ENCODE measurements around the gene GRB10.
"Not testable (repeated sequence)": the region's sequence is repeated elsewhere in the genome, so short reads cannot be mapped to it uniquely, and the experiment has no call there.

GRB10 gene

DNA sequence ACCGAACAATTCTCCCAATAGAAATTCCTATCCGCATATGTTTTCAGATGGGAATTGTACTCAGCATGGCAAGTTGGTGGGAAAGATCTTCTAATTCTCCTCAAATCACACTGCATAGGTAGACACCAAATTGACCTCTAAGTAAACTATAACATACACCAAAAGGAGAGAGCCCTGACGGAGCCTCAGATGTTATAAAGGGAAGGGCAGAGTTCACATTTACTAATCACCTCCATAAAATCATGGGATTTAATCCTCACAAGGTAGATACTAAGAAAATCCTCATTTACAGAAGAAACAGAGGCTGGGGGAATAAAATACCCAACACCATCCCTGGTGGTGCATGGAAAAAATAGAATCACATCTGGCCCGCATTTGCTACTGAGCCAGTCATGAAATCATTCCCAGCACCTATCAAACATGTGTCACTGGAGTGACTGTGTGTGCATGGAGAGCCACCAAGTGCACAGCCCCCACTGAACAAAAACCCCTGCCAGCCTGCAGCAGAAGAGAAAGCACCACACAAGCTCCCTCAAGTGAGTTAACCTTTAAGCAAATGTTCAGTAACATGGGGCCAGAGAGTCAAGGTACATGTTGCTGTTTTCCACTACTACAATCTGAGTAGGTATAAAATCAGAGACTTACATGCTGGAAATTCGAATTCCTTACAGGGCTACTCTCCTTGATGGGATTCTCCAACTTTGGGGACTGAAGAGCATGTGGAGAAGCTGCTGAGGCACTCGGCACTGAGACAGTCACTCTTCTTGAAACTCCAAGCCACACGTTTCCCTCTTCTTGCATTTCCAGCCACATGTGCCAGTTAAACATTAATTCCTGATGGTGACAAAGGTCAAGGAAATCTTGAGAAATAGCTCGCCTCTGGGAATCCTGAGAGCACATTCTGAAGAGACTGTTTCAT is 217.8 kb downstream of the GRB10 start, which contains the start of gene DDC:
DDC (minus strand) TSS at position 766 of the 919 bp plus-strand sequence. CDS start 21,320 bp downstream, outside the sequence.
- DNase-seq, result no peak

DNA sequence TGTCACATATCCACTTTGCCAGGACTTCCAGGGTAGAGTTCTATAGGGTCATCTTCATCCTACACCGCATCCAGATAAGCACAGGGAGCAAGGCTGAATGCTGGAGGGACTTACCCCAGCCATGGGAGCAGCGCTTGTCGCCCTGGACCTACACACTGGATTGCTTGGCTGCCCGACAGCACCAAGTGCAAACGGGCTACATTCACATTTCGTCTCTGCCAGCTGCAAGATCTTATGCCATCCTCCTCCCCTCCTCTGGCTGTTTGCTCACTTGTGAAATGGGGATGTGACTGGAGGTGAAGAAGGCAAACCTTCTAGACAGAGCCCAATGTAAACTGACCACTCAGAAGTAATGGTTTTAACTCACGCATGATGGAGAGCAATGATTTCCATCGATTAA is 218.5 kb downstream of the GRB10 start:
- no peak for DNase-seq

DNA sequence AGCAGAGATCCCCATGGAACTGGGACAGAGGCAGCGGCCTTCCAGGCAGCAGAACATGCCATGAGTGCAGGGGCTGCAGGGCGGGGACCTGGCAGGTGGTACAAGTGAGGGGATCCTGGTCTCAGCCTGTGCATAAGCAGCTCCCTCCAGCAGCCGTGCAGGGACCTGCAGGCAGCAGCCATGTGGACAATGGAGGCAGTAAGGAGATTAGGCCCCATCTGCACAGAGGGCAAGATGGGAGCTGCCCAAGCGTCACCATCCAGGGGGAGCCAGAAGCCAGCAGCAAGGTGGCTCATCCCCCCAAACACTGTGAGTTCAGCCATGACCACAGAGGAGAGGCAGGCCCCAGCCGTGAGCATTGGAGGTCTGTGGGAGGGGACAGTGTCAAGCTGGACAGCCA is 220.6 kb downstream of the GRB10 start:
- no peak for DNase-seq

DNA sequence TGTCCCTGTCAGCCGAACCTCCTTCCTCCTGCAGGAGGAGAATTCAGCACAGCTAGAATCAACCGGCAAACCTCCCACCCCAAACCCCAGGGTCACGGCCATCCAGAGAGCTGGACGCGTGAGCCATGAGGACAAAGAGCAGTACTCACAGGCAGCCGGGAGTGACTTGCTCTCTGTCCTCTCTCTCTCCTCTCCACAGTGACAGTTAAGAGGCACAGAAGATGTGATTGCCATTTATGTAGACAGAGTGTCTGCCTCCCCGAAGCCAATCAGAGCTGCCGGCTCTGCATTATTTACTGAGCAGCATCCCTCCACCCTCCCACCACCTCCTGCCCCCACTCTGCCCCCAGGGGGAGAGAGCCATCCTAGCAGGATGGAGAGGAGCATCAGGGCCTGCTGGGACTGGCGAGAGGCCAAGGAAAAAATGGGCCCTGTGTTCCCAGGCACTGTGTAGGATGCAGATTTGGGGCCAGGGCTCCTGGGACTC is 221.8 kb downstream of the GRB10 start:
- DNase-seq, result no peak

DNA sequence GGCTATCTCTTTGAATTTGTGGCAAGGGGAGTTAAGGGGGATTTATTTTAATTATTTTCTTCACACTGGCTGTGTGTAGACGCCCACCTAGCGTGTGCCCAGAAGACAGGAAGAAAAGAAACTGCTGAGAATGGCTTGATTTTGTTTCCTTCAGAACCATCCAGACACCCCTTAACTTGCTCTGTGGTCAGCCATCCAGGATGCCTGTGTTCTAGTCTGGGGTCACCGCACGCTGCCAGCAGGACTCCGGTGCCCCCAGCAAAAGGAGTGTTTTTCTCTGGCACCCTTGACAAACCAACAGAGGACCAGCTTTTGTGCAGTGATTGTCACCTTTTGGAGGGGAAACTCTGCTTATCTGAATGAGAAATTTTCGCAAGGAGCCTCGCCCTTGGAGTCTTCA is 222.8 kb downstream of the GRB10 start:
- DNase-seq, result no peak

DNA sequence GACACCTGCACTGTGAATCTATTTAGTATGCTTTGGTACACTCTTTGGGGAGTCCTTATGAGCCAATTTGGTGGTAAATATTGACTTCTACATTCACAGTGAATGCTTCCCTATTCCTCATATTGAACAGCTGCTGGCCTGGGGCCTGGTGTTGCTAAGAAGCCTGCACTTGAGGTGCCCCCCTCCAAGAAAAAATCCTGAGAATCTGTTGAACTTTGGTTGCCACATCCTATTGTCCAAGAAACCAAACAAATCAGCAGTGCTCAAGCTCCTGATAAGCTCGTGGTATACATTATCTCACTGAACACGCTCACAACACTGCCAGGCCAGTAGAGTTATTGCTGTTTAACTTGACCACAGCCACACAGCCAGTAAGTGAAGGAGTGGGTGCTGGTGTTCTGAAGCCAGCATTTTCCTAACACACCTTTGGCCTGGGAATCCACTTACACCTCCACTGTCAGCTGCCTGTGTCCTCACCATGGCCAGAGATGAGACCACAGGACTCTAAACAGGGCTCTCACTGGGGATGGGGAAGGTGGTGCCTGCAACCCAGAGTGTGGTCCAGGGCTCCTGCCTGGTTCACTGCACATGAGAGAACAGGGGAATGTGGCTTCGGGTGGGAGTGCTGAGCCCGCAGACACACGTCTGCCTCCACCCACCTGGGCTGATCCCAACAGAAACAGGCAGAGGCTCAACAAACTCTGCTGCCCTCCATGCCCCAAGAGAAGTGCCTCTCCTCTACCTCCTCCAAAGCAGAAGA is 224.2 kb downstream of the GRB10 start:
- DNase-seq, result no peak

DNA sequence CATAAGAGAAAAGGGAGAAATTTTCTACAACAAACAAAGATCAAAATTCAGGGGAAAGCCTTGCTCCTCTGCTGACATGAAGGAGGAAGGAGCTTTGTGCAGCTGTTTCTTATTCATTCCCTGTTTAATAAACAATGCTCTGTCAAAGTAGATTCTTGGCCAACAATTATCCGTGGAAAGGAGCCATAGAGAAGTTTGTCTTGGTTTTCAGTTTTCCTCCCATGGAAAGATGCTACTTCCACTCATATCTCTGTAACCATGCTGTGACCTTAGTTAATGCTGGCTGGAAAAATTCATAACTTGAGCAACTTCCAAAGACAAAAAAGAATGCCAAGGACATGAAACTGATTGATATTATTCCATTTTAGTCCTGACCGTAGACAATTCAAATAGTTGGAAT is 225.6 kb downstream of the GRB10 start:
- DNase-seq, result no peak

DNA sequence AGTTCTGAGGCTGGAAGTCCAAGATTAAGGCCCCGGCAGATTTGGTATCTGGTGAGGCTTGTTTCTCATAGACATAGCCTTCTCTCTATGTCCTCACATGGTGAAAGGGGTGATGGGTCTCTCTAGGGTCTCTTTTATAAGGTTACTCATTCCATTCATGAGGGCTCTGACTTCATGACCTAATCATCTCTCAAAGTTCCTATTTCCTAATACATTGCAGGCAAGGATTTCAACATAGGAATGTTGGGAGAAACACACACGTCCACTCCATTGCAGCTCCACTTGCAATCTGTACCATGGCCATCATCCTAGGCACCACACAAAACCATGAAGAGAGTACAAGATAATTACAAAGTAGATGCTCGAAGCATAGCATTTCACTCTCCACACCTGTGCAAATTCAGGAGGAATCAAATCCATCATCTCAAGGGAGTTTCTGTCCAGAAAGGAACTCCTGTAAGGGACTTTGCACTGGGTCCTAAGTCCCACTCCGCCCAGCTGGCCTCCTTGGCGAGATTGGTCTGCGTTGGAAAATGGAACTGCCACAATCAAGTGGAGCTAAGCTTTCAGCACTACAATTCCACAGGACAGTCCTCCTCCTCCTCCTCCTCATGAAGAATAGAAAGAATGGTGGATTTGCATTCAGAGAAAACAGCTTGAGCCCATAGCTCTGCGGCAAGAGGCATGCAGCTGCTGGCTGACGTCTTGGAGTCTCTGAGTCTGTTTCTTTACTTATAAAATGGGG is 226.3 kb downstream of the GRB10 start:
- DNase-seq, result no peak

DNA sequence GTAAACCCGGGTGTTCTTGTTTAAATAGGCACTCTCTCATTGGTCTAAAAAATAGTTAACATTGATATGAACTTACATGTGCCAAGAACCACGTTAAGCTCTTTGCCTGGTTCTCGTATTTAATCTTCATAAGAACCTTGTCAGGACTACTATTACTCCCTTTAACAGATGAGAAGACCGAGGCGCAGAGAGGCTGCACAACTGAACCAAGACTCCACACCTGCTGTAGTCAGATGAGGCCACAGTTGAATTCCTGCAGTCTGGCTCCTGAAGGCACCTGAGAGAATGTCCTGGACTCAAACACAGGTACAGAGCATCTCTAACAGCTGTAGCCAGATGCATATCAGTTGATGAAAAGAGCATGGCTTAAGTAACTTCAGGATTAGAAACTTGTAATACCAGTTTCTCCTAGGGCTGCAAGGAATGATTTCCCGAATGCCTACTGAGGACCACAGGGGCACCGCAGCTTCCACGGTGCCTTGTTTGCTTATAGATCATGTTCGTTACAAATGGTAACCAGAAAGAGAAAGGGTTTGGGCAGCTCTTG is 227.0 kb downstream of the GRB10 start:
- DNase-seq, result no peak

DNA sequence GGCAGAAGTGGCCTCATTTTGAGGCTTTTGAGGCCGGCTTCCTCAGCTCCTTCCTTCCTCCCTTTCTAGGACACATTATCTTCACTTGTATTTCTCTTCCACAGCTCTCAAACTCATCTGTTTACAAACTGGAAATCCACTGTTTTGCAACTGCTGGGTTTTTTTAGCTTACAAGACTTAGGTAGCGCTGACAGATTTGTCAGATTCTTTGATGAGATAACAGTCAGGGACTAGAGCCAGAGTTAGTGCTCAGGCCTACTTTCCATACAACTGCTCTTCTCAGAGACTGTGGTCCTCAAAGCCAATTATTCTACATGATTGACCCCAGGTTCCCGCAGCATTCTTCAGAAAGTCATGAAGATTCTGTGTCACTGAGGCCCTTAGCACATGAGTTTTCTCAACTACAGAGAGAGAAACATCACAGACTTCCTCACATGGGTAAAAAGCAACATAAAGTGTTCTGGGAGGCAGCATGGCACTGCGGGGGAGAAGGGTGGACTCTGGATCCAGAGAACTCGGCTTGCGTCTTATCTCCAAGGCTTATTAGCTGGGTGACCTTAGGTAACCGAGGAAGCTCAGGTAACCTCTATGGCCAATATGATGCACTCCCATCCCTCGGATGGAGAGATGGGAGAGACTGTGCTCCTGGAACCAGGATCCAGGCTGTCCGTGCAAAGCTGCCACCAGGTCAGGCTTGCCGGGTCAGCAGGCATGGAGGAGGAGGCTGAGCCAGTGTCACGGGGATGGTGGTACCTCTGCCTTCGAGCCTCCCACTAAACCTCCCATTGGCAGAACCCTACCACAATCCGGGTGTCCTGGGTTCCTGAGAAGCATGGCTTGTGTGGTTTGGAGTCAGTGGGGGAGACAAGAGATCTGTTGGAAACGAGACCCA is 228.0 kb downstream of the GRB10 start:
- no peak for DNase-seq

DNA sequence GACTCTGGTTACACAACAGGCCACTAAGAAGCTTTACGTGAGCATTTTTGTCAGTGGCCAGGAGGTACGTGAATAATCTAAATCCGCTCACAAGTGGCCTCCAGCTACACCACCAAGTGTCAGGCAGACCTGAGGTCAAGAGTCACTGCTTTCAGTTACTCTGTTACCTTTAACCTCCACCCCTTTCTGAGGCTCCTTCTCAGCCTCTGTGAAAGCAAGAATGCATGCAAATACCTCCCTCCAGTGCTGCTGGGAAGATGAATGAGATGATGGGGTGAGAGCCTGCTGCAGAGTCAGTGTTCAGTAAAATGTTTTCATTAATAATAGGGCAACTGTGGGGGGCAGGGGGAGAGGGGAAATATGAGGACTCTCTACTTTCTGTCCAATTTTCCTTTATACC is 228.7 kb downstream of the GRB10 start:
- DNase-seq, result no peak

DNA sequence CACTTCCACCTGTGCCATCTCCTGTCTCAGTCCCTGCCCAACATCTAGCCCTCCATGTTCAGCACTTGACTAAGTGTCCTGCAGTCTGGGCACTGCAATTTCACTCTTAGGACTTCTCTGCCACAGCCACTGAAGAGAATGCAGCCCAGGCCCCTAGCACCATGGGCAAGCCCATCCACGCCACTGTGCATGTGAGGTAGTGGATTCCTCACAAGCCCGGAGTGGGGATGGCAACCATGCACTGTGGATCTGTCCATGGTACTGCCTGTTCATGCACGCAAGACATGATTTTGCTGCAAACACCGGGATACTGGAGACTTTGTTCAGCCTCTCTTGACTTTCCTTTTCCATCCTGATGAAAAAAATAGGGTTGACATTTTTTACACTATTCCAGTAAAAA is 229.8 kb downstream of the GRB10 start:
- DNase-seq, result no peak

DNA sequence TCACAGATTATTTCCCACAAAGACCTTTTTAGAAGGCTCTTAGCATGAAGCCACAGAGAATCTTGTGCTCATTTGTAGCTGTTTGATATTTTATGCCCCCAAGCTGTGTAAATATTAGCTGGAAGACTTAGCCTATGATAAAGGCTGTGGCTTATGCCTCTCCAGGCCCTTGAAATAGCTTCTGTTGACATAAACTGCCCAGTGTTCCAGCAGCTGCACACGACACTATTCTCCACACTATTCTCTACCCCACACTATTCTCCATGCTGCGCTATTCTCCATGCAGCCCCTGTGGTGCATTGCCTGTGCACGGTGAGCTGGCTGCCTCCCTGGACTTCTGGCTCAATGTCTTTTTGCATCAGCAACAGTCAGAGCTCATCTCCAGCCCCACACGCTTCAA is 230.6 kb downstream of the GRB10 start:
- DNase-seq, result no peak

DNA sequence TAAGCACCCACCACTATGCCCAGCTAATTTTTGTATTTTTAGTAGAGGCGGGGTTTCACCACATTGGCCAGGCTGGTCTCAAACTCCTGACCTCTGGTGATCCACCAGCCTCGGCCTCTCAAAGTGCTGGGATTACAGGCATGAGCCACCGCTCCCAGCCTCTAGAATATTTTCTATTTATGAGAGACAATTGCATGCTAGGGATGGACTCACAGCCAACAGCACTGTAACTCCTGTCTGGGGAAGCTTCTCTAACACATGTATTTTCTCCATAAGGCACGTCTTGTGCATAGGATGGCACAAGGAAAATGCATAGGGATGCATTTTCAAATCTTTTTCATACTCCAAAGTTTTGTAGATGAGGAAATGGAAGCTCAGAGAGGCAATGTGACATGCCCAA is 237.1 kb downstream of the GRB10 start:
- not testable (repeated sequence) for DNase-seq

DNA sequence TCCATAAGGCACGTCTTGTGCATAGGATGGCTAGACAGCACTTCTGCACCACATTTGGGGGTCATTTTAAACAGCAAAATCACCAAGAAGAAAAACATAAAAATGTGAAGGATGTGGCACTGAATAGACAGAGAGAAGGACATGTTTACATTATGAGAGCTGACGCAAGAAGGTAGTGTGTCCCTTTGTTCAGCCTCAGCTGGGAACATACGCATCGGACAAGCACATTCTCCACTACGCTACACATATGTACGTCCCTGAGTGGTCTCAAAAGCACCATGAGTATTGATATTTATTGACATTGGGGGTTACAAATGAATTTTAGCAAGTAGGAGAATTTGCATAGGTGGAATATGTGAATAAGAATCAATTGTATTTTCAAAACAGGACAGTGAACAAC is 237.7 kb downstream of the GRB10 start:
- no peak for DNase-seq

DNA sequence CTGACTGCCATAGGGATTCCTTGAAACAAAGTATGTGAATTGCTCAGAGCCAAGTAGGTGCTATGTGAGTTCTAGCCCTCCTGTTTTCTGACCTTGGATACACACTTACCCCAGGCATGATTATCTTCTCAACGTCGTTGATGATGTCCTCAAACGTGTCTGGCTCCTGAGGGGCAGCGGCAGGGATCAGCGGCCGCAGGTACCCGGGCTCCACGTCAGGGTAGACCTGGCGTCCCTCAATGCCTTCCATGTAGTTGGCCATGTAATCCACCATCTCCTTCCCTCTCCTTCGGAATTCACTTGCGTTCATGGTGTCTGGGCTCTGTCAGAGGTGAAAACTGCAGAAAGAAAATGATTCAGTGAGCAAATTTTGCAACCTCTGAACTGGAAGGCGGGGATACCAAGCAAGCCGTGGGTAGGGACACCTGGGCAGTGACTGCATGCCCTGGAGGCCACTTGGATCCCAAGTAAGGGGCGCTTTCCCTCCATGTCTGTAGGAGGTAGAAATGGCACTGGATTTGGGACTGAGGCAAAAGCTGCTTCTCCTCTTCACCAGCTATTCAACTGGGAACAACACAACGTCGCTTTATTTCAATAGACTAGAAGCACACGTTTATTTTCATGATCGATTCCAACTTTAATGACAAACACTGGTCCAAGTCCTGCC is 238.8 kb downstream of the GRB10 start:
- no peak for DNase-seq

DNA sequence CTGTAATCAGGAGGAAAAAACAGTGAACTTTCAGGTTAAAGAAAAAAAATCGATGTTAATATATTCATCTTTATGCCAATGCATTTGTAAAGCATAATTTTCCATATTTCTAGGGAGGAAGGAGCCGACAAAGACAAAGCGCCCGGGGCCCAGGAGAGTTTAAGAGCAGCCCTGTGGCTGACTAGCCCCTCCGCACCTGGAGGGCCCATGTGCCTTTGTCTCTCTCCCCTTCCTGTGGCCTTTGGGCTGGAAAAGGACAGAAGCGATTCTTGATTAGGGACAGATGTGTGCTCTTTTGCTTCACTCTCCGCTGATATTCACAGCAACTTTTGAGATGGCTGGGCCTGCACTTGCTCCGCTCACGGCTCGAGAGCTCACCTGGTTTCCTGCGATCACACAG is 240.6 kb downstream of the GRB10 start:
- DNase-seq, result no peak

DNA sequence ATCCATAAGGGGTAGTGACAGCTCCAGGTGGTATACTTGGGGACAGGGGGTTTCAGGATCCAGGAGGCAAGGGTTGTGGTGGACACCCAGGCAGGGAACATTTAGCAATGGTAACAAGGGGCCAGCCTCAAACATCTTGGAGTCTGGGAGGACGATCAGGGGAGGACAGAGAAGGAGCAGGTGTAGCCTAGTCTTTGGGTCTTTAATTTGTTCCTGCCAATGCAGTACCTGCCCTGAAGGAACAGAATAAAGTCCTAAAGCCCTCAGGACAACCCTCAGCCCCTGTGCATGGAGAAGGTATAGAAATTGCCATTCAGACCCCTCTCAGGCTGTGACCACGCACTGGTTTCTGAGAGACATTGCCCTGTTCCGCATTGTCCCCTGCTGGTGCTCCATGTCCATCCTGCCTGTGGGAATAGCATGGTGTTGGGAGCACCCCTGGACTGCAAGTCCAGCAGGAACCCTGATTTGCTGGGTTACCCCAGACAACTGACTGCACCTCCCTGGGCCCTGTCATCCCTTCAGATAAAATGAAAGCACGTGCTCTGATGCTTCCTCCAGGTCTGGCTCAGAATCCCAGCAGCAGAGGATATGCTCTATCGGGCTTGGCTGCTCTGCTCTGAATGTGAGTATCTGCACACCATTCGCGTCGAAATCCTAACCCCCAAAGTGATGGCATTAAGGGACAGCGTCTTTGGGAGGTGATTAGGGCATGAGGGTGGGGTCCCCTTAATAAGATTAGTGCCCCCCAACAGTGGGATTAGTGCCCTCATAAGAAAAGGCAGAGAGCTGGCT is 241.7 kb downstream of the GRB10 start:
- no peak for DNase-seq

Data from activated CD4-positive, alpha-beta T cell treated with anti-CD3 and anti-CD28 coated beads, Interleukin-2, amount 50 U/mL, for 48 hours (primary cell).